HCT116 (cell line): ENCODE data around the gene CCDC195. TPM values are rescaled to one million over a fixed set of nuclear protein-coding genes. Genes with fewer than 3 reads are reported as not detected.

Experiments
- ATAC-seq: fragments of 200-7000 bp; cut with Tn5 transposase; 2 replicates; pipeline ENCODE4 v1.9.1; 2020; ENCODE audit warnings: mild to moderate bottlenecking, moderate library complexity
- BruUV-seq: library from RNA; stranded (reverse); fragments of 400-500 nt; replicated peaks from 2 replicates; lab custom pipeline; 2021; lab: Mats Ljungman, UMichigan
- CTCF ChIA-PET: fragments of 300-600 bp; sonication (Branson Sonifier 250); formaldehyde crosslinking; loops from one replicate; lab custom pipeline; 2021; ENCODE audit warnings: antibody characterized with exemption; lab: Charles Lee
- POLR2A ChIA-PET: fragments of 300-600, 350-600 bp; sonication (Branson Sonifier 250); formaldehyde crosslinking; loops from one replicate; lab custom pipeline; 2021; ENCODE audit warnings: antibody characterized with exemption; lab: Charles Lee
- RAD21 ChIA-PET, 2 experiments: fragments of 300-600 bp; sonication (Branson Sonifier 250); formaldehyde crosslinking; loops; one replicate each; lab custom pipeline; 2023; ENCODE audit warnings: low total read pairs in 2 of 2; ENCODE audit not compliant: uncharacterized antibody in 2 of 2, unreplicated experiment in 2 of 2, low non-redundant PET in 1 of 2; lab: Charles Lee
- DNase-seq: peaks from one replicate; pipeline ENCODE4 v3.0.0-alpha.2; 2010; ENCODE audit warnings: low read depth, low spot score
- H2AFZ ChIP-seq: fragments of 200-600 bp; shearing (Covaris generic), sonication (generic); 2 replicates; pipeline ENCODE4 v1.6.1; 2017; ENCODE audit warnings: low read depth, mixed run types, mixed read lengths, antibody characterized with exemption, low read length; ENCODE audit not compliant: poor library complexity, severe bottlenecking
- H3K27ac ChIP-seq: 2 replicates; pipeline ENCODE4 v1.5.1; 2012; ENCODE audit warnings: low read depth, low read length
- H3K27me3 ChIP-seq: fragments of 200-600 bp; sonication (generic); 2 replicates; pipeline ENCODE4 v1.6.1; 2016; ENCODE audit warnings: mixed run types, low read length, mixed read lengths; ENCODE audit not compliant: insufficient read depth
- H3K36me3 ChIP-seq, 2 experiments: fragments of 200-500 bp in 1 of 2; fragments of 200-600 bp in 1 of 2; sonication (Bioruptor generic) in 1 of 2; sonication (generic) in 1 of 2; 2 replicates each; pipeline versions ENCODE4 v1.5.1 to v1.6.1; 2014 to 2016; ENCODE audit warnings: low read length in 2 of 2, inconsistent platforms in 1 of 2, mixed read lengths in 1 of 2, mixed run types in 1 of 2; ENCODE audit not compliant: insufficient read depth in 2 of 2, control insufficient read depth in 1 of 2
- H3K4me1 ChIP-seq, 2 experiments: fragments of 200-600 bp in 1 of 2; sonication (generic) in 1 of 2; 2 replicates each; pipeline versions ENCODE4 v1.5.1 to v1.6.1; 2012 to 2017; ENCODE audit warnings: low read length in 2 of 2, inconsistent platforms in 1 of 2, mild to moderate bottlenecking in 1 of 2, mixed read lengths in 1 of 2, mixed run types in 1 of 2, moderate library complexity in 1 of 2; ENCODE audit not compliant: insufficient read depth in 2 of 2, control insufficient read depth in 1 of 2
- H3K4me2 ChIP-seq: fragments of 200-600 bp; sonication (generic); 2 replicates; pipeline ENCODE4 v1.6.1; 2017; ENCODE audit warnings: mixed run types, low read length, mixed read lengths
- H3K4me3 ChIP-seq, 2 experiments: fragments of 200-600 bp in 1 of 2; sonication (generic) in 1 of 2; replicated peaks in 1 of 2; 2 replicates each; pipeline ENCODE4 v1.5.1; 2011 to 2016; ENCODE audit warnings: low read length in 2 of 2, control low read depth in 1 of 2, low read depth in 1 of 2, mild to moderate bottlenecking in 1 of 2, mixed read lengths in 1 of 2, mixed run types in 1 of 2
- H3K79me2 ChIP-seq: fragments of 200-600 bp; sonication (generic); 2 replicates; pipeline ENCODE4 v1.6.1; 2017; ENCODE audit warnings: mild to moderate bottlenecking, mixed run types, low read length, moderate library complexity, mixed read lengths; ENCODE audit not compliant: insufficient read depth
- H3K9ac ChIP-seq: fragments of 200-600 bp; sonication (generic); 2 replicates; pipeline ENCODE4 v1.6.1; 2016; ENCODE audit warnings: low read length, mixed read lengths
- H3K9me2 ChIP-seq: fragments of 200-600 bp; sonication (generic), shearing (Covaris generic); 2 replicates; pipeline ENCODE4 v1.6.1; 2017; ENCODE audit warnings: mixed run types, mild to moderate bottlenecking, moderate library complexity; ENCODE audit not compliant: insufficient read depth
- H3K9me3 ChIP-seq, 2 experiments: fragments of 200-500 bp in 1 of 2; fragments of 200-600 bp in 1 of 2; sonication (Bioruptor generic) in 1 of 2; sonication (generic) in 1 of 2; 2 replicates each; pipeline ENCODE4 v1.6.1; 2014 to 2017; ENCODE audit warnings: low read length in 2 of 2, mixed read lengths in 2 of 2, inconsistent platforms in 1 of 2, low read depth in 1 of 2, mild to moderate bottlenecking in 1 of 2, mixed run types in 1 of 2, moderate library complexity in 1 of 2; ENCODE audit not compliant: control insufficient read depth in 1 of 2, insufficient read depth in 1 of 2
- H4K20me1 ChIP-seq: fragments of 200-600 bp; sonication (generic), shearing (Covaris generic); 2 replicates; pipeline ENCODE4 v1.6.1; 2017; ENCODE audit warnings: mixed run types, mild to moderate bottlenecking, moderate library complexity; ENCODE audit not compliant: insufficient read depth
- CBX3 ChIP-seq: IDR thresholded peaks from 2 replicates; pipeline ENCODE4 v1.6.1; 2012; ENCODE audit warnings: low read depth
- CEBPB ChIP-seq: IDR thresholded peaks from 2 replicates; pipeline ENCODE4 v1.6.1; 2012; ENCODE audit warnings: low read depth
- ELF1 ChIP-seq: IDR thresholded peaks from 2 replicates; pipeline ENCODE4 v1.6.1; 2012; ENCODE audit warnings: low read depth, borderline replicate concordance
- EZH2 ChIP-seq: fragments of 200-600 bp; sonication (generic); IDR thresholded peaks from 2 replicates; pipeline ENCODE4 v1.6.1; 2017; ENCODE audit warnings: antibody characterized with exemption, mixed run types
- EZH2phosphoT487 ChIP-seq: fragments of 200-600 bp; IDR thresholded peaks from 2 replicates; pipeline ENCODE4 v1.6.1; 2018; ENCODE audit warnings: antibody characterized with exemption, borderline replicate concordance
- FOSL1 ChIP-seq: IDR thresholded peaks from 2 replicates; pipeline ENCODE4 v1.6.1; 2012; ENCODE audit warnings: low read depth
- POLR2A ChIP-seq: IDR thresholded peaks from 2 replicates; pipeline ENCODE4 v1.7.0; 2011; ENCODE audit warnings: borderline replicate concordance; ENCODE audit not compliant: insufficient read depth, insufficient read length; ENCODE audit errors: extremely low read depth
- POLR2AphosphoS5 ChIP-seq: IDR thresholded peaks from 2 replicates; pipeline ENCODE4 v1.6.1; 2011; ENCODE audit warnings: mild to moderate bottlenecking, low read depth, low read length, moderate library complexity
- SIN3A ChIP-seq: IDR thresholded peaks from 2 replicates; pipeline ENCODE4 v1.6.1; 2012; ENCODE audit warnings: low read depth
- SP1 ChIP-seq: IDR thresholded peaks from 2 replicates; pipeline ENCODE4 v1.6.1; 2012; ENCODE audit warnings: low read depth
- SRF ChIP-seq: IDR thresholded peaks from 2 replicates; pipeline ENCODE4 v1.6.1; 2012; ENCODE audit warnings: low read depth
- TCF7L2 ChIP-seq: IDR thresholded peaks from 2 replicates; pipeline ENCODE4 v1.7.0; 2011; ENCODE audit warnings: borderline replicate concordance, inconsistent platforms; ENCODE audit not compliant: insufficient read depth, insufficient read length; ENCODE audit errors: extremely low read depth
- YY1 ChIP-seq: IDR thresholded peaks from 2 replicates; pipeline ENCODE4 v1.6.1; 2011; ENCODE audit warnings: low read length, low read depth, moderate library complexity, mild to moderate bottlenecking; ENCODE audit not compliant: insufficient replicate concordance; ENCODE audit errors: extremely low read depth
- ZNF274 ChIP-seq: fragments of 200-500 bp; sonication (Bioruptor generic); IDR thresholded peaks from 2 replicates; pipeline ENCODE4 v1.6.1; 2014; ENCODE audit warnings: mild to moderate bottlenecking, low read depth, low read length, inconsistent platforms
- intact Hi-C: fragments of 100-400 bp; cut with micrococcal nuclease; formaldehyde crosslinking; loops from 2 replicates; pipeline ENCODE4 v1.10.0; 2022
- total RNA-seq: library from RNA; stranded (reverse); gene quantifications from one replicate; pipeline ENCODE4 v1.2.1, GENCODE V29; 2021; ENCODE audit not compliant: unreplicated experiment
- TF ChIP-seq, protein P1 (sequence below): IDR thresholded peaks from 2 replicates; pipeline ENCODE4 v1.6.1; 2012
- TF ChIP-seq, protein P2 (sequence below): IDR thresholded peaks from 2 replicates; pipeline ENCODE4 v1.6.1; 2012
- TF ChIP-seq, protein P3 (sequence below): IDR thresholded peaks from 2 replicates; pipeline ENCODE4 v1.6.1; 2012; ENCODE audit warnings: low read depth
- TF ChIP-seq, protein P4 (sequence below): IDR thresholded peaks from 2 replicates; pipeline ENCODE4 v1.6.1; 2011; ENCODE audit warnings: mild to moderate bottlenecking, low read length, moderate library complexity; ENCODE audit not compliant: insufficient replicate concordance; ENCODE audit errors: extremely low read depth

CCDC195 gene
- total RNA-seq, 1 experiment from 2014 or later, result not detected

- TF ChIP-seq ELF1 (no peak), YY1 (no peak), TCF7L2 (no peak), POLR2AphosphoS5 (no peak), EZH2phosphoT487 (no peak), CBX3 (no peak), ZNF274 (no peak), POLR2A (no peak), SP1 (no peak), CEBPB (no peak), EZH2 (no peak), SRF (no peak), FOSL1 (no peak), SIN3A (no peak)
- TF ChIP-seq, protein P1, sequence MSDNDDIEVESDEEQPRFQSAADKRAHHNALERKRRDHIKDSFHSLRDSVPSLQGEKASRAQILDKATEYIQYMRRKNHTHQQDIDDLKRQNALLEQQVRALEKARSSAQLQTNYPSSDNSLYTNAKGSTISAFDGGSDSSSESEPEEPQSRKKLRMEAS, result no peak
- TF ChIP-seq, protein P2, sequence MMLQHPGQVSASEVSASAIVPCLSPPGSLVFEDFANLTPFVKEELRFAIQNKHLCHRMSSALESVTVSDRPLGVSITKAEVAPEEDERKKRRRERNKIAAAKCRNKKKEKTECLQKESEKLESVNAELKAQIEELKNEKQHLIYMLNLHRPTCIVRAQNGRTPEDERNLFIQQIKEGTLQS, result no peak
- TF ChIP-seq, protein P3, sequence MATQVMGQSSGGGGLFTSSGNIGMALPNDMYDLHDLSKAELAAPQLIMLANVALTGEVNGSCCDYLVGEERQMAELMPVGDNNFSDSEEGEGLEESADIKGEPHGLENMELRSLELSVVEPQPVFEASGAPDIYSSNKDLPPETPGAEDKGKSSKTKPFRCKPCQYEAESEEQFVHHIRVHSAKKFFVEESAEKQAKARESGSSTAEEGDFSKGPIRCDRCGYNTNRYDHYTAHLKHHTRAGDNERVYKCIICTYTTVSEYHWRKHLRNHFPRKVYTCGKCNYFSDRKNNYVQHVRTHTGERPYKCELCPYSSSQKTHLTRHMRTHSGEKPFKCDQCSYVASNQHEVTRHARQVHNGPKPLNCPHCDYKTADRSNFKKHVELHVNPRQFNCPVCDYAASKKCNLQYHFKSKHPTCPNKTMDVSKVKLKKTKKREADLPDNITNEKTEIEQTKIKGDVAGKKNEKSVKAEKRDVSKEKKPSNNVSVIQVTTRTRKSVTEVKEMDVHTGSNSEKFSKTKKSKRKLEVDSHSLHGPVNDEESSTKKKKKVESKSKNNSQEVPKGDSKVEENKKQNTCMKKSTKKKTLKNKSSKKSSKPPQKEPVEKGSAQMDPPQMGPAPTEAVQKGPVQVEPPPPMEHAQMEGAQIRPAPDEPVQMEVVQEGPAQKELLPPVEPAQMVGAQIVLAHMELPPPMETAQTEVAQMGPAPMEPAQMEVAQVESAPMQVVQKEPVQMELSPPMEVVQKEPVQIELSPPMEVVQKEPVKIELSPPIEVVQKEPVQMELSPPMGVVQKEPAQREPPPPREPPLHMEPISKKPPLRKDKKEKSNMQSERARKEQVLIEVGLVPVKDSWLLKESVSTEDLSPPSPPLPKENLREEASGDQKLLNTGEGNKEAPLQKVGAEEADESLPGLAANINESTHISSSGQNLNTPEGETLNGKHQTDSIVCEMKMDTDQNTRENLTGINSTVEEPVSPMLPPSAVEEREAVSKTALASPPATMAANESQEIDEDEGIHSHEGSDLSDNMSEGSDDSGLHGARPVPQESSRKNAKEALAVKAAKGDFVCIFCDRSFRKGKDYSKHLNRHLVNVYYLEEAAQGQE, result no peak
- TF ChIP-seq, protein P4, sequence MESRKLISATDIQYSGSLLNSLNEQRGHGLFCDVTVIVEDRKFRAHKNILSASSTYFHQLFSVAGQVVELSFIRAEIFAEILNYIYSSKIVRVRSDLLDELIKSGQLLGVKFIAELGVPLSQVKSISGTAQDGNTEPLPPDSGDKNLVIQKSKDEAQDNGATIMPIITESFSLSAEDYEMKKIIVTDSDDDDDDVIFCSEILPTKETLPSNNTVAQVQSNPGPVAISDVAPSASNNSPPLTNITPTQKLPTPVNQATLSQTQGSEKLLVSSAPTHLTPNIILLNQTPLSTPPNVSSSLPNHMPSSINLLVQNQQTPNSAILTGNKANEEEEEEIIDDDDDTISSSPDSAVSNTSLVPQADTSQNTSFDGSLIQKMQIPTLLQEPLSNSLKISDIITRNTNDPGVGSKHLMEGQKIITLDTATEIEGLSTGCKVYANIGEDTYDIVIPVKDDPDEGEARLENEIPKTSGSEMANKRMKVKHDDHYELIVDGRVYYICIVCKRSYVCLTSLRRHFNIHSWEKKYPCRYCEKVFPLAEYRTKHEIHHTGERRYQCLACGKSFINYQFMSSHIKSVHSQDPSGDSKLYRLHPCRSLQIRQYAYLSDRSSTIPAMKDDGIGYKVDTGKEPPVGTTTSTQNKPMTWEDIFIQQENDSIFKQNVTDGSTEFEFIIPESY, result no peak
- TF ChIP-seq, all 23 proteins: peak for 0
- ChIA-PET RAD21 (no interaction called here), POLR2A (no interaction called here), CTCF (no interaction called here)
- no peak overlapping the region for H3K27ac ChIP-seq
- no peak for DNase-seq
- no TSS peak for BruUV-seq
- no peak overlapping the region for H3K4me2 ChIP-seq
- H3K4me3 ChIP-seq, result no peak overlapping the region
- H3K27me3 ChIP-seq, result no peaks in the 10 kb centered on the region
- intact Hi-C loops, result no loop called here
- no peaks in the 10 kb centered on the region for H3K36me3 ChIP-seq
- no peak for ATAC-seq
- no peaks in the 10 kb centered on the region for H3K4me1 ChIP-seq
- no peaks in the 10 kb centered on the region for H3K9me2 ChIP-seq
- H3K9me3 ChIP-seq, result no peaks in the 10 kb centered on the region
- no peak overlapping the region for H2AFZ ChIP-seq
- no peaks in the 10 kb centered on the region for H3K79me2 ChIP-seq
- H3K9ac ChIP-seq, result no peak overlapping the region
- no peaks in the 10 kb centered on the region for H4K20me1 ChIP-seq
Observed at GRCh38 chr2:224694502-224694901, 21.7 kb downstream of the CCDC195 start.
